Measurements from ENCODE around the gene RHEB.
A peak's percentile ranks its signal among the peaks of the same experiment; 100 is the strongest.

RHEB gene

DNA sequence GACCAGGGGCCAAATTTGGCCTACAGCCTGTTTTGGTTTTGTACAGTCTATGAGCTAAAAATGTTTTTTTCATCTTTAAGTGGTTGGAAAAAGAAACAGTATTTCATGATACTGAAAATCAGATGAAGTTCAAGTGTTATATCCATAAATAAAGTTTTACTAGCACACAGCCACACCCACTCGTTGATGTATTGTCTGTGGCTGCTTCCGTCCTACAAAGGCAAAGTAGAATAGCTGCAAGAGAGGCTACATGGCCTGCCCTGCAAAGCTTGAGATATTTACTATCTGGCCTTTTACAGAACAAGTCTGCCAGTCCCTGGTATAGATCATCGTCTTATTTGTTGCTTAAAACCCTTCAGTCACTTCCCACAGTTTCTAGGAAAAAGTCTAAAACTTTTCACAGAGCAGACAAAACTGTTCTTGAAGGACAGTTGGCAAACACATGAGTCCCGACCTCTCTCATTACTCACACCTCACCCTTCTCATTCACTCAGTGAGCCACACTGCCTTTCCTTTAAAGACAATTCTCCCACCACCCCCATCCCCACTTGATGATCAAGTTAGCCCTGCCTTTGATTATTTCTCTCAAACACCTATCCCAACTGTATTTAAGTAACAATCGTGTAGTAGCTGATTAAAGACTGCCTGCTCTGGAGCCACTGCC lies 9.9 kb downstream of the RHEB start:
- ATAC-seq: no peak
- TF ChIP-seq ZC3H10 (CRISPR knock-in tag; IDR thresholded peaks at IDR 0.05) (no peak), SNAI2 (CRISPR knock-in tag; IDR thresholded peaks at IDR 0.05) (no peak), ZFP3 (CRISPR knock-in tag; IDR thresholded peaks at IDR 0.05) (no peak)
- TF ChIP-seq, protein P1, sequence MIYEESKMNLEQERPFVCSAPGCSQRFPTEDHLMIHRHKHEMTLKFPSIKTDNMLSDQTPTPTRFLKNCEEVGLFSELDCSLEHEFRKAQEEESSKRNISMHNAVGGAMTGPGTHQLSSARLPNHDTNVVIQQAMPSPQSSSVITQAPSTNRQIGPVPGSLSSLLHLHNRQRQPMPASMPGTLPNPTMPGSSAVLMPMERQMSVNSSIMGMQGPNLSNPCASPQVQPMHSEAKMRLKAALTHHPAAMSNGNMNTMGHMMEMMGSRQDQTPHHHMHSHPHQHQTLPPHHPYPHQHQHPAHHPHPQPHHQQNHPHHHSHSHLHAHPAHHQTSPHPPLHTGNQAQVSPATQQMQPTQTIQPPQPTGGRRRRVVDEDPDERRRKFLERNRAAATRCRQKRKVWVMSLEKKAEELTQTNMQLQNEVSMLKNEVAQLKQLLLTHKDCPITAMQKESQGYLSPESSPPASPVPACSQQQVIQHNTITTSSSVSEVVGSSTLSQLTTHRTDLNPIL (CRISPR knock-in tag; IDR thresholded peaks at IDR 0.05; ENCODE audit: low read depth): no peak

DNA sequence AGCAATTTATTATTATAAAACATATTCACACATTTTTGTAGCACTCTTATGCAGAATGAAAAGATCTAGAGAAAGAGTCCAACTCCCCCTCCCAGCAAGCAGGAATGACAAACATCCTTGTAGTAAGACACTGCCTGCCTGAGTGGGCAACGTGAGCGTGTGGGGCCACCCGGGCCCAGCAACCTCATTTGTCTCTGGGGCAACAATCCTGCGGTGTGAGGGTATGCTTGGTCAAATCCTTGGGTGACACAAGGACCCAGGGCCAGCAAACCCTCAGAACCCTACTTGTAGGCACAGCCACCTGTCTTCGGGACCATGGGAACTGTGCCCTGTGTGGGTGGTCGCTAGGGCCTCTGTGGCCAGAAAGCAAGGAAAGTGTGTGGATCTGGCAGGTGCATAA lies 10.7 kb downstream of the RHEB start:
- no peak for TF ChIP-seq OSR1 (CRISPR knock-in tag; IDR thresholded peaks at IDR 0.05)
- no peak for TF ChIP-seq ZC3H10 (CRISPR knock-in tag; IDR thresholded peaks at IDR 0.05)
- TF ChIP-seq GLIS3 (CRISPR knock-in tag; IDR thresholded peaks at IDR 0.05): no peak
- TF ChIP-seq PPARA (CRISPR knock-in tag; IDR thresholded peaks at IDR 0.05; ENCODE audit: borderline replicate concordance): no peak
- no peak for TF ChIP-seq RARB (CRISPR knock-in tag; IDR thresholded peaks at IDR 0.05)
- no peak for TF ChIP-seq SNAI2 (CRISPR knock-in tag; IDR thresholded peaks at IDR 0.05)
- ATAC-seq: no peak

- TF ChIP-seq TSHZ2 (CRISPR knock-in tag; IDR thresholded peaks at IDR 0.05): no peak
- TF ChIP-seq ZNF8 (CRISPR knock-in tag; IDR thresholded peaks at IDR 0.05): no peak
- TF ChIP-seq ZC3H10 (CRISPR knock-in tag; IDR thresholded peaks at IDR 0.05): no peak
- no peak for TF ChIP-seq SNAI2 (CRISPR knock-in tag; IDR thresholded peaks at IDR 0.05)
- no peak for TF ChIP-seq ZFP3 (CRISPR knock-in tag; IDR thresholded peaks at IDR 0.05)
- TF ChIP-seq ISL1 (CRISPR knock-in tag; IDR thresholded peaks at IDR 0.05): no peak
- ATAC-seq: no peak
Observed at GRCh38 chr7:151507806-151508205, 11.9 kb downstream of the RHEB start.

- TF ChIP-seq BACH2 (CRISPR knock-in tag; IDR thresholded peaks at IDR 0.05; ENCODE audit: borderline replicate concordance) (no peak), CSDC2 (CRISPR knock-in tag; IDR thresholded peaks at IDR 0.05) (no peak), TCF4 (CRISPR knock-in tag; IDR thresholded peaks at IDR 0.05; ENCODE audit: borderline replicate concordance) (no peak), TSHZ2 (CRISPR knock-in tag; IDR thresholded peaks at IDR 0.05) (no peak), OSR1 (CRISPR knock-in tag; IDR thresholded peaks at IDR 0.05) (no peak), ESRRG (CRISPR knock-in tag; IDR thresholded peaks at IDR 0.05) (no peak), SNAI2 (CRISPR knock-in tag; IDR thresholded peaks at IDR 0.05) (no peak), CSRNP3 (CRISPR knock-in tag; IDR thresholded peaks at IDR 0.05) (no peak), PPARA (CRISPR knock-in tag; IDR thresholded peaks at IDR 0.05; ENCODE audit: borderline replicate concordance) (no peak)
- ATAC-seq: peak; percentile 34
Observed at GRCh38 chr7:151506901-151507382, 12.8 kb downstream of the RHEB start.

DNA sequence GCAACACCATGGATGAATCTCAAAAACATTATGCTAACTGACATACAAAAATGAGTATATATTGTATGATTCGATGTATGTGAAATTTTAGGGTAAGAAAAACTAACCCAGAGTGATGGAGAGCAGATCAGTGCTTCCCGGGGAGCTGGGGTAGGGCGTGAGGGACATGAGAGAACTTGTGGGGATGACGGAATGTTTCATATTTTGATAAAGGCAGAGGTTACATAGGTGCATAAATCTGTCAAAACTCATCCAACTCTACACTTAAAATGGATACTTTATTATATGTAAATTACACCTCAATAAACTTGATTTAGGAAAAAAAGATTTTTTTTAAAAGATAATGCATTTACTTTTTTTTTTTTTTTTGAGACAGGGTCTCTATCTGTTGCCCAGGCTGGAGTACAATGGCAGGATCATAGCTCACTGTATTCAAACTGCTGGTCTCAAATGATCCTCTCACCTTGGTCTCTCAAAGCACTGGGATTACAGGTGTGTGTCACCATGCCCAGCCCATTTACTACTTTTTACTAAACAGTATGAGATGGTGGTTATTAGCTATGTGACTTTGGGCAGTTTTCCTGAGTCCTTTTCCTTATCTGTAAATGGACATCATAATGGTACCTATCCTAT lies 13.7 kb downstream of the RHEB start:
- ATAC-seq: no peak
- no peak for TF ChIP-seq ZFP30 (CRISPR knock-in tag; IDR thresholded peaks at IDR 0.05)
- TF ChIP-seq POU6F1 (CRISPR knock-in tag; IDR thresholded peaks at IDR 0.05; ENCODE audit: borderline replicate concordance, low read depth): no peak
- TF ChIP-seq, protein P1 (CRISPR knock-in tag; IDR thresholded peaks at IDR 0.05; ENCODE audit: low read depth): no peak
- TF ChIP-seq SNAI2 (CRISPR knock-in tag; IDR thresholded peaks at IDR 0.05): no peak
